SK-N-SH treated with all-trans-retinoic acid at 6 μM for 48 hours (cell line): Measurements from ENCODE around the gene AKAP8L.

ENCODE experiments used
- ATAC-seq: fragments of 200-7000 bp; cut with Tn5 transposase; 3 replicates; pipeline ENCODE4 v1.9.1; 2020; ENCODE audit warnings: mild to moderate bottlenecking, moderate library complexity
- ARNTL ChIP-seq: fragments of 450-650 bp; formaldehyde crosslinking; IDR thresholded peaks from 2 replicates; pipeline ENCODE4 v1.5.0; 2020; ENCODE audit warnings: low read depth, mild to moderate bottlenecking, moderate library complexity, borderline replicate concordance
- BACH2 ChIP-seq: fragments of 250-450 bp; sonication (Bioruptor Pico); IDR thresholded peaks from 2 replicates; pipeline ENCODE4 v1.9.0; 2021; ENCODE audit warnings: mild to moderate bottlenecking, borderline replicate concordance
- CSDC2 ChIP-seq: fragments of 250-450 bp; sonication (Bioruptor Pico); IDR thresholded peaks from 2 replicates; pipeline ENCODE4 v1.5.0; 2020; ENCODE audit warnings: mild to moderate bottlenecking, moderate library complexity
- ESRRG ChIP-seq: fragments of 250-450 bp; sonication (Bioruptor Pico); IDR thresholded peaks from 2 replicates; pipeline ENCODE4 v1.6.1; 2021; ENCODE audit warnings: mild to moderate bottlenecking
- GLIS3 ChIP-seq: fragments of 250-450 bp; sonication (Bioruptor Pico); IDR thresholded peaks from 2 replicates; pipeline ENCODE4 v1.5.0; 2020; ENCODE audit warnings: mild to moderate bottlenecking, moderate library complexity
- ISL1 ChIP-seq: fragments of 250-450 bp; sonication (Bioruptor Pico); IDR thresholded peaks from 2 replicates; pipeline ENCODE4 v2.1.2; 2022; ENCODE audit warnings: mild to moderate bottlenecking, moderate library complexity
- OSR1 ChIP-seq: fragments of 250-450 bp; sonication (Bioruptor Pico); IDR thresholded peaks from 2 replicates; pipeline ENCODE4 v1.8.0; 2022; ENCODE audit warnings: moderate library complexity, mild to moderate bottlenecking, inconsistent platforms
- PATZ1 ChIP-seq: fragments of 250-450 bp; sonication (Bioruptor Pico); IDR thresholded peaks from 2 replicates; pipeline ENCODE4 v1.8.0; 2020; ENCODE audit warnings: mild to moderate bottlenecking, moderate library complexity, borderline replicate concordance
- PPARA ChIP-seq: fragments of 250-450 bp; sonication (Bioruptor Pico); IDR thresholded peaks from 2 replicates; pipeline ENCODE4 v1.5.0; 2020; ENCODE audit warnings: mild to moderate bottlenecking, borderline replicate concordance
- RARB ChIP-seq: fragments of 250-450 bp; sonication (Bioruptor Pico); IDR thresholded peaks from 2 replicates; pipeline ENCODE4 v1.8.0; 2021; ENCODE audit warnings: mild to moderate bottlenecking, moderate library complexity
- SNAI2 ChIP-seq: fragments of 250-450 bp; sonication (Bioruptor Pico); IDR thresholded peaks from 2 replicates; pipeline ENCODE4 v1.5.0; 2020; ENCODE audit warnings: mild to moderate bottlenecking, moderate library complexity
- TOX ChIP-seq: fragments of 250-450 bp; sonication (Bioruptor Pico); IDR thresholded peaks from 2 replicates; pipeline ENCODE4 v1.8.0; 2021; ENCODE audit warnings: mild to moderate bottlenecking, moderate library complexity, borderline replicate concordance
- TSHZ2 ChIP-seq: fragments of 250-450 bp; sonication (Bioruptor Pico); IDR thresholded peaks from 2 replicates; pipeline ENCODE4 v1.5.0; 2020; ENCODE audit warnings: mild to moderate bottlenecking, moderate library complexity
- ZC3H10 ChIP-seq: fragments of 250-450 bp; sonication (Bioruptor Pico); IDR thresholded peaks from 2 replicates; pipeline ENCODE4 v1.5.1; 2021; ENCODE audit warnings: mild to moderate bottlenecking, moderate library complexity
- ZFP3 ChIP-seq: fragments of 250-450 bp; sonication (Bioruptor Pico); IDR thresholded peaks from 2 replicates; pipeline ENCODE4 v1.5.0; 2020; ENCODE audit warnings: mild to moderate bottlenecking, moderate library complexity
- ZFP30 ChIP-seq: fragments of 450-650 bp; formaldehyde crosslinking; IDR thresholded peaks from 2 replicates; pipeline ENCODE4 v1.5.0; 2022; ENCODE audit warnings: mild to moderate bottlenecking, moderate library complexity
- ZNF565 ChIP-seq: fragments of 450-650 bp; formaldehyde crosslinking; conservative IDR thresholded peaks from 2 replicates; pipeline ENCODE4 v1.5.0; 2020; ENCODE audit warnings: low read depth, mild to moderate bottlenecking, moderate library complexity
- ZNF70 ChIP-seq: fragments of 450-650 bp; formaldehyde crosslinking; IDR thresholded peaks from 2 replicates; pipeline ENCODE4 v1.5.0; 2020; ENCODE audit warnings: mild to moderate bottlenecking, moderate library complexity
- TF ChIP-seq, protein P1 (sequence below): fragments of 250-450 bp; sonication (Bioruptor Pico); IDR thresholded peaks from 2 replicates; pipeline ENCODE4 v1.5.1; 2021; ENCODE audit warnings: mild to moderate bottlenecking, moderate library complexity
- TF ChIP-seq, protein P2 (sequence below): fragments of 250-450 bp; sonication (Bioruptor Pico); IDR thresholded peaks from 2 replicates; pipeline ENCODE4 v1.8.0; 2021; ENCODE audit warnings: low read depth, mild to moderate bottlenecking, moderate library complexity, borderline replicate concordance
- TF ChIP-seq, protein P3 (sequence below): fragments of 250-450 bp; sonication (Bioruptor Pico); IDR thresholded peaks from 2 replicates; pipeline ENCODE4 v1.5.1; 2020; ENCODE audit warnings: low read depth, mild to moderate bottlenecking, moderate library complexity

The AKAP8L gene

DNA sequence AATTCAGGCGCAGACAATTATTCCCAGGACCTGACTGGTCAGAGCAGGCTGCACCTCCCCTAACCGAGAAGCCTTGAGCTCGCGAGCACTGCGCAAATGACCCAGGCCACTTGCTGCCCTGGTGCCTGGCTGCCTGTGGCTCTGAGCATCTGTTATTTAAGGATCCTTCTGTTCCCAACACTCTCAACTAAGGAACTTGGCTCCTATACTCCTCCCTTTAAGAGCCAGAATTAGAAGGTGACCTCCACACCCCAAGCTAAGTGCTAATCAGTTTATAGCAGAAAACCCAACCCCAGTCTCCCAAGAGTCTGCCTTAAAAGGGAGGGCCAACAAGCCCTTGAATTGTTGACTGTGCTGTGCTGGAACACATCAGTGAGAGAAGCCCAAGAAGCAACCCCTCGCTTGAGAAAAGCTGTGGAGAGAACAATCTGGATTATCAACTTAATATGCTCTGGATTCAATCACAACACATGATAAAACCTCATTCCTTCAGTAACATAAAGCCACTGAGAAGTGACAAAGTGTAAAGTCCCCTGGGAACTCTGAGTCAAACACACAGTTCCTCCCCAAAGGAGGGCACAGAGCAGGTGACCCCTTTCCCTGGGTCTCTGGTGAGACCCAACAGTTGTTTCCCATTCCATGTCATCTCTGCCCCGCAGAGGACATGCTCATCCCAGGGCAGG is 14.6 kb downstream of the AKAP8L start:
- TF ChIP-seq, protein P1, sequence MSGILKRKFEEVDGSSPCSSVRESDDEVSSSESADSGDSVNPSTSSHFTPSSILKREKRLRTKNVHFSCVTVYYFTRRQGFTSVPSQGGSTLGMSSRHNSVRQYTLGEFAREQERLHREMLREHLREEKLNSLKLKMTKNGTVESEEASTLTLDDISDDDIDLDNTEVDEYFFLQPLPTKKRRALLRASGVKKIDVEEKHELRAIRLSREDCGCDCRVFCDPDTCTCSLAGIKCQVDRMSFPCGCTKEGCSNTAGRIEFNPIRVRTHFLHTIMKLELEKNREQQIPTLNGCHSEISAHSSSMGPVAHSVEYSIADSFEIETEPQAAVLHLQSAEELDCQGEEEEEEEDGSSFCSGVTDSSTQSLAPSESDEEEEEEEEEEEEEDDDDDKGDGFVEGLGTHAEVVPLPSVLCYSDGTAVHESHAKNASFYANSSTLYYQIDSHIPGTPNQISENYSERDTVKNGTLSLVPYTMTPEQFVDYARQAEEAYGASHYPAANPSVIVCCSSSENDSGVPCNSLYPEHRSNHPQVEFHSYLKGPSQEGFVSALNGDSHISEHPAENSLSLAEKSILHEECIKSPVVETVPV (CRISPR knock-in tag): no peak
- no peak for TF ChIP-seq ZFP30
- no peak for TF ChIP-seq RARB (CRISPR knock-in tag)
- no peak for TF ChIP-seq ZC3H10 (CRISPR knock-in tag)
- no peak for TF ChIP-seq GLIS3 (CRISPR knock-in tag)
- no peak for TF ChIP-seq PATZ1 (CRISPR knock-in tag)
- TF ChIP-seq ISL1: no peak
- TF ChIP-seq, protein P2, sequence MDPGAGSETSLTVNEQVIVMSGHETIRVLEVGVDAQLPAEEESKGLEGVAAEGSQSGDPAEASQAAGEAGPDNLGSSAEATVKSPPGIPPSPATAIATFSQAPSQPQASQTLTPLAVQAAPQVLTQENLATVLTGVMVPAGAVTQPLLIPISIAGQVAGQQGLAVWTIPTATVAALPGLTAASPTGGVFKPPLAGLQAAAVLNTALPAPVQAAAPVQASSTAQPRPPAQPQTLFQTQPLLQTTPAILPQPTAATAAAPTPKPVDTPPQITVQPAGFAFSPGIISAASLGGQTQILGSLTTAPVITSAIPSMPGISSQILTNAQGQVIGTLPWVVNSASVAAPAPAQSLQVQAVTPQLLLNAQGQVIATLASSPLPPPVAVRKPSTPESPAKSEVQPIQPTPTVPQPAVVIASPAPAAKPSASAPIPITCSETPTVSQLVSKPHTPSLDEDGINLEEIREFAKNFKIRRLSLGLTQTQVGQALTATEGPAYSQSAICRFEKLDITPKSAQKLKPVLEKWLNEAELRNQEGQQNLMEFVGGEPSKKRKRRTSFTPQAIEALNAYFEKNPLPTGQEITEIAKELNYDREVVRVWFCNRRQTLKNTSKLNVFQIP (CRISPR knock-in tag): no peak
- TF ChIP-seq SNAI2 (CRISPR knock-in tag): no peak
- no peak for ATAC-seq

DNA sequence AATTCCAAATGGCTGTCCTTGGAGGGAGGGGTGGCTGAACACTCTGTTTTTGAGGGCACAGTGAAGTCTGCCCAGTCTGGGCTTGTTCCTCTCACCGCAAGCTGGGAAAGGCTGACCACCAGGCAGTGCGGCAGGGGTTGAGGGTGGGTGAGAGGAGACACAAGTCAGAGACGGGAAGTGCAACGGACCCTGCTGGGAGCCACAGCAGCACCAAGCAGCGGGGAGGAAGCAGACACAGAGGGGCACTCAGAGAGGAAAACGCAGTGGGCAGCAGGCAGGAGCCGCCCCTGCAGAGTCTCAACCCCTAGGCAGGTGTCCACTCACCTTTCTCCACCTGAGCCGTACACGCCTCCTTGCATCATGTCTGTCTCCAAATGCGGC is 15.6 kb downstream of the AKAP8L start:
- no peak for ATAC-seq
- no peak for TF ChIP-seq OSR1 (CRISPR knock-in tag)
- TF ChIP-seq ZC3H10 (CRISPR knock-in tag): no peak
- no peak for TF ChIP-seq ESRRG (CRISPR knock-in tag)

GRCh38 chr19:15402411-15403150 is 16.2 kb downstream of the AKAP8L start:
- TF ChIP-seq TSHZ2 (CRISPR knock-in tag): no peak
- TF ChIP-seq PPARA (CRISPR knock-in tag): no peak
- ATAC-seq: no peak

DNA sequence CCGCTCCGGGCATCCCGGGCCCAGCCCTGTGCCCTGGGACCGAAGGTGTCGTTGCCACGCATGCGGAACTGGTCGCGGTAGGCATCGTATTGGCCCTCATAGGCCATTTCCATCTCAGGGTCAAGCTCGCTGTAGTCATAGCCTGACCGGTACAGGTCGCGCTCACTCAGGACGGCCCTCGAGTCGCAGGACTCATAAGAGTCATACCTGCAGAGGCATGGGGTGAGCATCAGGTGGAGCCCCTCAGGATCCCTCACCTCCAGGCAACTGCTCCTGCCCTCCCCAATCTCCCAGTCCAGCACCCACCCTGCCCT is 17.4 kb downstream of the AKAP8L start:
- no peak for TF ChIP-seq BACH2
- TF ChIP-seq ARNTL (CRISPR knock-in tag): no peak
- TF ChIP-seq ESRRG (CRISPR knock-in tag): no peak
- no peak for TF ChIP-seq SNAI2 (CRISPR knock-in tag)
- no peak for TF ChIP-seq PPARA (CRISPR knock-in tag)
- TF ChIP-seq ISL1: no peak
- TF ChIP-seq GLIS3 (CRISPR knock-in tag): no peak
- TF ChIP-seq ZFP3: no peak
- no peak for TF ChIP-seq RARB (CRISPR knock-in tag)
- no peak for TF ChIP-seq TOX (CRISPR knock-in tag)
- no peak for TF ChIP-seq CSDC2
- TF ChIP-seq ZFP30: no peak
- TF ChIP-seq, protein P3, sequence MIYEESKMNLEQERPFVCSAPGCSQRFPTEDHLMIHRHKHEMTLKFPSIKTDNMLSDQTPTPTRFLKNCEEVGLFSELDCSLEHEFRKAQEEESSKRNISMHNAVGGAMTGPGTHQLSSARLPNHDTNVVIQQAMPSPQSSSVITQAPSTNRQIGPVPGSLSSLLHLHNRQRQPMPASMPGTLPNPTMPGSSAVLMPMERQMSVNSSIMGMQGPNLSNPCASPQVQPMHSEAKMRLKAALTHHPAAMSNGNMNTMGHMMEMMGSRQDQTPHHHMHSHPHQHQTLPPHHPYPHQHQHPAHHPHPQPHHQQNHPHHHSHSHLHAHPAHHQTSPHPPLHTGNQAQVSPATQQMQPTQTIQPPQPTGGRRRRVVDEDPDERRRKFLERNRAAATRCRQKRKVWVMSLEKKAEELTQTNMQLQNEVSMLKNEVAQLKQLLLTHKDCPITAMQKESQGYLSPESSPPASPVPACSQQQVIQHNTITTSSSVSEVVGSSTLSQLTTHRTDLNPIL (CRISPR knock-in tag): no peak
- TF ChIP-seq ZC3H10 (CRISPR knock-in tag): no peak
- TF ChIP-seq ZNF70 (CRISPR knock-in tag): no peak
- TF ChIP-seq, protein P1 (CRISPR knock-in tag): no peak
- TF ChIP-seq ZNF565: no peak
- ATAC-seq: no peak
